ENCODE measurements around the gene MAP4K2. TPM values are rescaled to one million over a fixed set of nuclear protein-coding genes. Genes with fewer than 3 reads are reported as not detected.
A peak's percentile ranks its signal among the peaks of the same experiment; 100 is the strongest.
"Not testable (repeated sequence)": the region's sequence is repeated elsewhere in the genome, so short reads cannot be mapped to it uniquely, and the experiment has no call there.

The MAP4K2 gene
- total RNA-seq, 1 experiment from 2014 or later: 24.7 TPM

GRCh38 chr11:64846998-64847666, 44.1 kb upstream of the MAP4K2 start:
- Mint-ChIP-seq H3K27me3 (ENCODE audit: low read depth) (peaks cover 2% of the 10 kb centered on the region), H3K4me3 (peak overlapping the region in 1 of 2 experiments; percentile 70; a peak in 3 of 5 replicates), H3K27ac (peak overlapping the region; percentile 48 to 81 (median 63); a peak in 3 of 7 replicates), H3K4me1 (peaks cover 36 to 41% of the 10 kb centered on the region in 2 experiments), H3K36me3 (ENCODE audit: insufficient read depth in 1 of 3, low read depth in 3 of 3) (no peaks in the 10 kb centered on the region), H3K9me3 (no peaks in the 10 kb centered on the region; a peak in 2 of 5 replicates)
- Histone ChIP-seq H3K23ac (ENCODE audit: insufficient read length, low read depth, low read length) (no peak overlapping the region), H2BK20ac (ENCODE audit: low read depth, low read length, poor library complexity, severe bottlenecking) (no peak overlapping the region), H2BK5ac (ENCODE audit: insufficient read length, low read length) (no peak overlapping the region), H2AFZ (ENCODE audit: low read length) (no peak overlapping the region), H3K9ac (ENCODE audit: extremely low read depth, insufficient read length, low read length) (no peak overlapping the region), H4K91ac (ENCODE audit: insufficient read length, low read depth, low read length) (no peak overlapping the region), H3K4me1 (ENCODE audit: insufficient read depth, low read length) (no peaks in the 10 kb centered on the region), H2BK120ac (ENCODE audit: low read depth, low read length, poor library complexity, severe bottlenecking) (no peak overlapping the region), H2BK12ac (ENCODE audit: insufficient read length, low read depth, low read length) (no peak overlapping the region), H3K4ac (ENCODE audit: low read depth, low read length) (no peak overlapping the region), H4K20me1 (ENCODE audit: control insufficient read depth, insufficient read depth, insufficient read length) (no peaks in the 10 kb centered on the region), H3K27ac (ENCODE audit: insufficient read length, low read depth, low read length) (no peak overlapping the region), H2AK5ac (ENCODE audit: insufficient read length, low read length) (no peak overlapping the region), H4K5ac (ENCODE audit: insufficient read length, low read depth, low read length) (no peak overlapping the region), H3K79me1 (ENCODE audit: insufficient read depth, low read depth, low read length, poor library complexity, severe bottlenecking) (no peaks in the 10 kb centered on the region), H3K14ac (ENCODE audit: insufficient read depth, low read length) (no peak overlapping the region), H4K8ac (replicated peaks; ENCODE audit: insufficient read length, low read depth, low read length) (no peak overlapping the region), H3K4me2 (ENCODE audit: insufficient read depth, insufficient read length, low read length) (no peak overlapping the region), H2BK15ac (ENCODE audit: low read depth, low read length) (no peak overlapping the region), H3K56ac (ENCODE audit: insufficient read length, low read depth, low read length) (no peak overlapping the region), H3K23me2 (ENCODE audit: insufficient read length, low read depth, low read length, poor library complexity, severe bottlenecking) (peaks cover 6% of the 10 kb centered on the region), H3K9me3 (ENCODE audit: control insufficient read depth, low read depth, low read length) (no peaks in the 10 kb centered on the region), H3K18ac (ENCODE audit: insufficient read length, low read depth, low read length) (no peak overlapping the region), H3T11ph (ENCODE audit: low read length) (no peak overlapping the region), H3K27me3 (ENCODE audit: insufficient read depth, low read length) (no peaks in the 10 kb centered on the region), H3K79me2 (ENCODE audit: insufficient read depth, low read length) (no peaks in the 10 kb centered on the region)
- WGBS (ENCODE audit: extremely low coverage, insufficient read length, low lambda C conversion rate): no CpG with 5 or more reads among the region's 13 CpGs
- peak; percentile 96 for DNase-seq
- TF ChIP-seq CTCF (conservative IDR thresholded peaks at IDR 0.05): peak; percentile 99

- not testable (repeated sequence) for H3T11ph ChIP-seq (ENCODE audit: low read length); H2AK5ac ChIP-seq (ENCODE audit: insufficient read length, low read length); H3K27ac ChIP-seq (ENCODE audit: insufficient read length, low read depth, low read length); H3K9ac ChIP-seq (ENCODE audit: extremely low read depth, insufficient read length, low read length); H3K23me2 ChIP-seq (ENCODE audit: insufficient read length, low read depth, low read length, poor library complexity, severe bottlenecking); H3K79me2 ChIP-seq (ENCODE audit: insufficient read depth, low read length); H3K14ac ChIP-seq (ENCODE audit: insufficient read depth, low read length); H4K8ac ChIP-seq (replicated peaks; ENCODE audit: insufficient read length, low read depth, low read length); H2BK12ac ChIP-seq (ENCODE audit: insufficient read length, low read depth, low read length); H2BK15ac ChIP-seq (ENCODE audit: low read depth, low read length); H3K79me1 ChIP-seq (ENCODE audit: insufficient read depth, low read depth, low read length, poor library complexity, severe bottlenecking); H3K4ac ChIP-seq (ENCODE audit: low read depth, low read length); H3K4me2 ChIP-seq (ENCODE audit: insufficient read depth, insufficient read length, low read length); H2AFZ ChIP-seq (ENCODE audit: low read length); H4K91ac ChIP-seq (ENCODE audit: insufficient read length, low read depth, low read length); H3K9me3 ChIP-seq (ENCODE audit: control insufficient read depth, low read depth, low read length); H3K27me3 ChIP-seq (ENCODE audit: insufficient read depth, low read length); H3K56ac ChIP-seq (ENCODE audit: insufficient read length, low read depth, low read length); H3K27me3 Mint-ChIP-seq (ENCODE audit: low read depth); H4K20me1 ChIP-seq (ENCODE audit: control insufficient read depth, insufficient read depth, insufficient read length); H2BK5ac ChIP-seq (ENCODE audit: insufficient read length, low read length); H3K36me3 Mint-ChIP-seq (ENCODE audit: insufficient read depth in 1 of 3, low read depth in 3 of 3); H3K9me3 Mint-ChIP-seq; H3K23ac ChIP-seq (ENCODE audit: insufficient read length, low read depth, low read length); H2BK120ac ChIP-seq (ENCODE audit: low read depth, low read length, poor library complexity, severe bottlenecking); H2BK20ac ChIP-seq (ENCODE audit: low read depth, low read length, poor library complexity, severe bottlenecking); DNase-seq; H3K4me1 ChIP-seq (ENCODE audit: insufficient read depth, low read length); H3K18ac ChIP-seq (ENCODE audit: insufficient read length, low read depth, low read length); H4K5ac ChIP-seq (ENCODE audit: insufficient read length, low read depth, low read length)
- Mint-ChIP-seq H3K27ac (peak overlapping the region in 1 of 3 experiments; percentile 61; a peak in 1 of 7 replicates), H3K4me3 (peak overlapping the region; percentile 78 to 80; a peak in 3 of 5 replicates), H3K4me1 (peaks cover 30 to 43% of the 10 kb centered on the region in 2 experiments)
- no CpG with 5 or more reads among the region's 8 CpGs for WGBS (ENCODE audit: extremely low coverage, insufficient read length, low lambda C conversion rate)
These were observed 42.7 kb upstream of the MAP4K2 start for GRCh38 chr11:64845776-64846129.

Measured in H9 (cell line).